GM12872 (cell line): ENCODE results near the gene ATXN7L3.
A peak's percentile ranks its signal among the peaks of the same experiment; 100 is the strongest.

ENCODE experiments used
- CTCF ChIP-seq: IDR thresholded peaks from 3 replicates; pipeline ENCODE4 v1.5.1; 2011; ENCODE audit warnings: low read depth, mild to moderate bottlenecking, low read length, moderate library complexity; ENCODE audit not compliant: insufficient read depth

Gene ATXN7L3

GRCh38 chr17:44197980-44198720 lies 1.5 kb downstream of the ATXN7L3 start:
- TF ChIP-seq CTCF = 0 out of 3 replicates have a peak, but pooled peaks have one; percentile 12

- no peak for TF ChIP-seq CTCF
These were observed 2.6 kb downstream of the ATXN7L3 start for GRCh38 chr17:44197107-44197506.

DNA sequence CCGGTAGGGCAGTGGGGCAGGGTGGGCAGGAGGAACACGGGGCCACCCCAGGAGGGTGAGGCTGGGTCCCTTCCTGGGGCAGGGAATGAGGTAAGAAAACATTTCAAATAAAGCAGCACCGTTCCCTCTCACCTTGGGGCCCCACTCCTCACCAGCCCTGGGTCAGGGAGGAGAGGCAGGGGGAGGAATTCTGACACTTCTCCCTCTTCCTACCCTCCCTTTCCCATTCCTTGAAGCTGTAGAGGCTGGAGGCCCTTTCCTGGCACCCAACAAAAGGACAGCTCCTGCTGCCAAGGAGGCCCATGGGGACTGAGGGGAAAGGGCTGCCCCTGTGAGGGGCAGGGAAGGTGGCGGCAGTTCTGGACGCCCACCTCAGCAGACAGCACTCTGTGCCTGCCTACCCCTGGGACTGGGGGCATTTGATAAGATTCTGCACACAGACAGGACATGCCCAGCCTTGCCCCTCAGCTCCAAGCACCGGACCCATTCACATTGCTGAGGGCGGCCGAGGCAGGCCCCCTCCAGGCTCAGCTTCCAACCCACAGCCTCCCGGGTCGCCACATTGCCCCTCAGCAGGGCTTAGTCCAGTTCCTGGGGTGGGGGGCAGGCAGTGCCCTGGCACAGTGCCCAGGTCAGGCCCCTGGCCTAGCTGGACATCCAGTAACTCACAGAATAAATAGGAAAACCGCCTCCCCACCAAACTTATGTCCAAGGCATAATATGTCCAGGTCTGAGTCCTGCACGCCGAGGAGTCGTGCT lies 6.2 kb downstream of the ATXN7L3 start:
- no peak for TF ChIP-seq CTCF

- no peak for TF ChIP-seq CTCF
These were observed 6.9 kb downstream of the ATXN7L3 start for GRCh38 chr17:44192750-44193149.

DNA sequence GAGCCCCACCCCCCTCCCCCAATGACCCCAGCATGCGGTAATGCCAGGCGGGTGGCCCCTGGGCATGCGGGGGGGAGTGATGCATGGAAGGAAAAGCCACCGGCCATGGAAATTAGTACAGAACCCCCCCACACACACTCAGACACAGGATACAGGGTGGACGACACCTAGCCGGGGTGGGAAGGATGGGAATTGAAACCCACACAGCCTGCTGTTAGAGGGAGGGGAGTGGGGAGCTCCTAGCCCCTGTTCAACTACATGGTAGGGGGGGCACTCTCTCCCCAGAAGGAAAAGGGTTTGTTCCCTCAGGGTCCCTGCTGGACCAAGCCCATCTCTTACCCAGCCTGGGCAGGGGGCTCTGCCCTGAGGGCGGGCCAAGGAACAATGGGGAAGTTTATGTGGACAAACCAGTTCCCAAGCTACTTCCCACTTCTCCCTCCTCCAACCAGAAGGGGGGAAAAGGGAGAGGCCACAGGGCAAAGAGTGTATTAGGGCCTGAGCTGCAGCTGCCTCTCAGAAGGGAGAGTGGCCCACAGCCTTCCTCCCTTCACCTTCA lies 7.7 kb downstream of the ATXN7L3 start:
- TF ChIP-seq CTCF = no peak

DNA sequence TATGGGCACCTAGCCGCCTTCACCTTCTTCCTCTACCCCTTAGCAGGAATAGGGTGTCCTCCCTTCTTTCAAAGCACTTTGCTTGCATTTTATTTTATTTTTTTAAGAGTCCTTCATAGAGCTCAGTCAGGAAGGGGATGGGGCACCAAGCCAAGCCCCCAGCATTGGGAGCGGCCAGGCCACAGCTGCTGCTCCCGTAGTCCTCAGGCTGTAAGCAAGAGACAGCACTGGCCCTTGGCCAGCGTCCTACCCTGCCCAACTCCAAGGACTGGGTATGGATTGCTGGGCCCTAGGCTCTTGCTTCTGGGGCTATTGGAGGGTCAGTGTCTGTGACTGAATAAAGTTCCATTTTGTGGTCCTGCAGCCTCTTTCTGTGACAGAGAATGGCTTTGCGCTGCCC lies 8.3 kb downstream of the ATXN7L3 start:
- TF ChIP-seq CTCF = no peak

- no peak for TF ChIP-seq CTCF
These were observed 9.2 kb downstream of the ATXN7L3 start for GRCh38 chr17:44190481-44190880.
